ENCODE data around the gene ADCY2. TPM values are rescaled to one million over a fixed set of nuclear protein-coding genes. Genes with fewer than 3 reads are reported as not detected.

Gene ADCY2
- total RNA-seq, 2 experiments from 2014 or later, result not detected

DNA sequence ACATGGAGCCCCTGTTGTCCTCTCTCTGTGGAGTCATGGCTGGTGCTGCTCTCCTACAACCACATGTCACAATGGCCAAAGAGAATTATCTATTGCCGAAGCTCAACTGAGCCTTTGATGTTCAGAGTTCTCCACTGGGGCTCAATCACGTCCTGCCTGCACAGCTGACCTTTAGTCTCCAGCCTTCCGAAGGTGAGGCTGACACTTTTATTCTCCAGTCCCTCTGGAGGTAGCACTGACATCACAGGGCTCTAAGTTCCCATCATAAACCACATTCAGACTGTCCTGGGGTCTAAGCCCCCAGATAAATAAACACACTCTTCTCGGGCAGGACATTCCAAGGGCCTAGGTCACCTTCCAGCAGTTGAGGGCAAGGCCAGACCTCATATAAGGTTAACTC is 23.4 kb downstream of the ADCY2 start:
- ChIA-PET POLR2A (no interaction called here), CTCF (ENCODE audit: unreplicated experiment) (interaction anchor here (1.0 kb wide), 1 partner anchor 17 kb away, joined by 3 read pairs; no protein-coding TSS in a partner anchor)
- no peaks in the 10 kb centered on the region for H3K36me3 ChIP-seq (ENCODE audit: insufficient read depth, low read length)
- TF ChIP-seq EZH2phosphoT487 (IDR thresholded peaks at IDR 0.05; ENCODE audit: borderline replicate concordance, low read depth, low read length), result no peak
- TF ChIP-seq, protein P1, sequence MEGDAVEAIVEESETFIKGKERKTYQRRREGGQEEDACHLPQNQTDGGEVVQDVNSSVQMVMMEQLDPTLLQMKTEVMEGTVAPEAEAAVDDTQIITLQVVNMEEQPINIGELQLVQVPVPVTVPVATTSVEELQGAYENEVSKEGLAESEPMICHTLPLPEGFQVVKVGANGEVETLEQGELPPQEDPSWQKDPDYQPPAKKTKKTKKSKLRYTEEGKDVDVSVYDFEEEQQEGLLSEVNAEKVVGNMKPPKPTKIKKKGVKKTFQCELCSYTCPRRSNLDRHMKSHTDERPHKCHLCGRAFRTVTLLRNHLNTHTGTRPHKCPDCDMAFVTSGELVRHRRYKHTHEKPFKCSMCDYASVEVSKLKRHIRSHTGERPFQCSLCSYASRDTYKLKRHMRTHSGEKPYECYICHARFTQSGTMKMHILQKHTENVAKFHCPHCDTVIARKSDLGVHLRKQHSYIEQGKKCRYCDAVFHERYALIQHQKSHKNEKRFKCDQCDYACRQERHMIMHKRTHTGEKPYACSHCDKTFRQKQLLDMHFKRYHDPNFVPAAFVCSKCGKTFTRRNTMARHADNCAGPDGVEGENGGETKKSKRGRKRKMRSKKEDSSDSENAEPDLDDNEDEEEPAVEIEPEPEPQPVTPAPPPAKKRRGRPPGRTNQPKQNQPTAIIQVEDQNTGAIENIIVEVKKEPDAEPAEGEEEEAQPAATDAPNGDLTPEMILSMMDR (conservative IDR thresholded peaks at IDR 0.05; ENCODE audit: low read length), result no peak
- H4K20me1 ChIP-seq (ENCODE audit: insufficient read depth, low read length), result no peaks in the 10 kb centered on the region
- no TSS peak for BruUV-seq (replicated peaks)
- no peaks in the 10 kb centered on the region for H3K79me2 ChIP-seq (ENCODE audit: insufficient read depth, low read depth, low read length)
- intact Hi-C loops (cut with micrococcal nuclease; ENCODE audit: unreplicated experiment), result no loop called here
- no peak overlapping the region for H2AFZ ChIP-seq (ENCODE audit: low read length)
- no peaks in the 10 kb centered on the region for H3K9me2 ChIP-seq (ENCODE audit: insufficient read depth, low read length)
- H3K4me1 ChIP-seq (ENCODE audit: insufficient read depth, low read length, poor library complexity, severe bottlenecking), result no peaks in the 10 kb centered on the region
- H3K9me3 ChIP-seq (ENCODE audit: low read length), result no peaks in the 10 kb centered on the region
- no peak for DNase-seq (ENCODE audit: low spot score)
- no peak overlapping the region for H3K4me2 ChIP-seq (ENCODE audit: low read length)
- H3K27ac ChIP-seq (ENCODE audit: low read depth, low read length, poor library complexity, severe bottlenecking), result no peak overlapping the region
- no peak overlapping the region for H3K4me3 ChIP-seq (ENCODE audit: low read depth, low read length, poor library complexity, severe bottlenecking)

- no peaks in the 10 kb centered on the region for H3K9me2 ChIP-seq (ENCODE audit: insufficient read depth, low read length)
- TF ChIP-seq EZH2phosphoT487 (IDR thresholded peaks at IDR 0.05; ENCODE audit: borderline replicate concordance, low read depth, low read length), result no peak
- TF ChIP-seq, protein P1 (conservative IDR thresholded peaks at IDR 0.05; ENCODE audit: low read length), result no peak
- CTCF ChIA-PET (ENCODE audit: unreplicated experiment), result interaction anchor here (1.0 kb wide), 1 partner anchor 18 kb away, joined by 3 read pairs; no protein-coding TSS in a partner anchor
- no peak overlapping the region for H2AFZ ChIP-seq (ENCODE audit: low read length)
- no TSS peak for BruUV-seq (replicated peaks)
- H3K36me3 ChIP-seq (ENCODE audit: insufficient read depth, low read length), result no peaks in the 10 kb centered on the region
- H3K4me3 ChIP-seq (ENCODE audit: low read depth, low read length, poor library complexity, severe bottlenecking), result no peak overlapping the region
- H3K9me3 ChIP-seq (ENCODE audit: low read length), result no peaks in the 10 kb centered on the region
- POLR2A ChIA-PET, result no interaction called here
- no peaks in the 10 kb centered on the region for H4K20me1 ChIP-seq (ENCODE audit: insufficient read depth, low read length)
- H3K27ac ChIP-seq (ENCODE audit: low read depth, low read length, poor library complexity, severe bottlenecking), result no peak overlapping the region
- intact Hi-C loops (cut with micrococcal nuclease; ENCODE audit: unreplicated experiment), result no loop called here
- H3K79me2 ChIP-seq (ENCODE audit: insufficient read depth, low read depth, low read length), result no peaks in the 10 kb centered on the region
- DNase-seq (ENCODE audit: low spot score), result no peak
- H3K4me1 ChIP-seq (ENCODE audit: insufficient read depth, low read length, poor library complexity, severe bottlenecking), result no peaks in the 10 kb centered on the region
- H3K4me2 ChIP-seq (ENCODE audit: low read length), result no peak overlapping the region
Observed at GRCh38 chr5:7419846-7420245, 23.9 kb downstream of the ADCY2 start.

DNA sequence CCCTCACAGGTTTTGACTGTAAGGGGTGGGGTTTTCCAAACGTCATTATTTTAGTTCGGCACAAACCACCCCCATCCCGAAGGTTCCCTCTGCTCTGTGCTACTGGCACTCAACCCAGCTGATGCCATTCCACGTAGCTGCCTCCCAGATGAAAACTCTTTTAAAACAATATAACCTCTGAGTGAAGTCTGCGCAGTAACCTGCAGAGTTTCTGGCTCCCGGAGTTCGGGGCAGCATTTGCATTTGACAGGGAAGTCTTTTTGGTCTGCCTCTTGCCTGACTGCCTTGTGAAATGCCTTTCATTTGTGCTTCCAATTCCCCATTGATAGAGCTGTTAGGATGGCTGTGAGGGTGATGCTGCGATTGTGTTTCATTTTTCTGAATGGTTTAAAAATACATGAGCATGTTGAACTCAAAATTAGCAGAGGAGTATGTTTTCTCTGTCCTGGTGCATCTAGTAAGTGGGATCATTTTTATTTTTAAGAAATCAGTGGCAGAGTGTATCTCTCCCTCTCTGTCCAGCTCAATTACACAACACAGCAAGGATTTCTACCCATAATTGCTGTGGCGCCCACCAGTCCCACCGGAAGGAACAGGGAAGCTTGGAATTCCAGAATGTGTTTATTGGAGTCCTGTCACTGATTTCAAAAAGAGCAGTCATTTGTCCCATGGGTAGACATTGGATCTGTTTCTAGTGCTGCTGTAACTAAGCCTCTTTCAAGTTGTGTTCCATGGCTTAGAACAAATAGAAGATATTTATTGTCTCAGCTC is 24.8 kb downstream of the ADCY2 start:
- DNase-seq (ENCODE audit: low spot score), result no peak
- Histone ChIP-seq H3K27ac (ENCODE audit: low read depth, low read length, poor library complexity, severe bottlenecking) (no peak overlapping the region), H3K36me3 (ENCODE audit: insufficient read depth, low read length) (no peaks in the 10 kb centered on the region), H2AFZ (ENCODE audit: low read length) (no peak overlapping the region), H3K4me3 (ENCODE audit: low read depth, low read length, poor library complexity, severe bottlenecking) (no peak overlapping the region), H3K9me3 (ENCODE audit: low read length) (no peaks in the 10 kb centered on the region), H3K4me2 (ENCODE audit: low read length) (no peak overlapping the region), H3K4me1 (ENCODE audit: insufficient read depth, low read length, poor library complexity, severe bottlenecking) (no peaks in the 10 kb centered on the region), H3K79me2 (ENCODE audit: insufficient read depth, low read depth, low read length) (no peaks in the 10 kb centered on the region), H4K20me1 (ENCODE audit: insufficient read depth, low read length) (no peaks in the 10 kb centered on the region), H3K9me2 (ENCODE audit: insufficient read depth, low read length) (no peaks in the 10 kb centered on the region)
- TF ChIP-seq, protein P1 (conservative IDR thresholded peaks at IDR 0.05; ENCODE audit: low read length), result no peak
- no peak for TF ChIP-seq EZH2phosphoT487 (IDR thresholded peaks at IDR 0.05; ENCODE audit: borderline replicate concordance, low read depth, low read length)
- intact Hi-C loops (cut with micrococcal nuclease; ENCODE audit: unreplicated experiment), result no loop called here
- CTCF ChIA-PET (ENCODE audit: unreplicated experiment), result no interaction called here
- POLR2A ChIA-PET, result no interaction called here
- no TSS peak for BruUV-seq (replicated peaks)

Data from OCI-LY7 (cell line).